HG02763 (cell line): ENCODE results near the gene RARA.
A peak's percentile ranks its signal among the peaks of the same experiment; 100 is the strongest.
"Not testable (repeated sequence)": the region's sequence is repeated elsewhere in the genome, so short reads cannot be mapped to it uniquely, and the experiment has no call there.

Experiments
- ATAC-seq: cut with Tn5 transposase; IDR thresholded peaks from one replicate; pipeline ENCODE4 v1.9.1; 2021; ENCODE audit warnings: mild to moderate bottlenecking, moderate library complexity; ENCODE audit not compliant: unreplicated experiment

RARA gene

GRCh38 chr17:40356990-40357881 is 48.3 kb downstream of the RARA start:
- no peak for ATAC-seq

- no peak for ATAC-seq
These were observed 49.5 kb downstream of the RARA start for GRCh38 chr17:40358323-40359038.

GRCh38 chr17:40360091-40360490 is 51.1 kb downstream of the RARA start:
- no peak for ATAC-seq

- ATAC-seq, result no peak
These were observed 52.3 kb downstream of the RARA start for GRCh38 chr17:40361063-40361924.

GRCh38 chr17:40361925-40362695 is 53.1 kb downstream of the RARA start:
- ATAC-seq, result no peak

- ATAC-seq, result peak; percentile 61
These were observed 53.7 kb downstream of the RARA start for GRCh38 chr17:40362696-40363110.

GRCh38 chr17:40363111-40363827 is 54.3 kb downstream of the RARA start:
- peak; percentile 9 for ATAC-seq

GRCh38 chr17:40364121-40364861 is 55.3 kb downstream of the RARA start, which contains the start of gene GJD3:
Gene GJD3 (minus strand): TSS chr17:40364737. CDS start chr17:40363815, 922 bp downstream.
- no peak for ATAC-seq

GRCh38 chr17:40364906-40365305 is 55.9 kb downstream of the RARA start:
- no peak for ATAC-seq

- no peak for ATAC-seq
These were observed 57.3 kb downstream of the RARA start for GRCh38 chr17:40366076-40366860.

GRCh38 chr17:40366861-40367518 is 58.0 kb downstream of the RARA start:
- no peak for ATAC-seq

- not testable (repeated sequence) for ATAC-seq
These were observed 58.7 kb downstream of the RARA start for GRCh38 chr17:40367728-40368127.

GRCh38 chr17:40369923-40370322 is 60.9 kb downstream of the RARA start:
- ATAC-seq, result no peak

GRCh38 chr17:40371261-40371929 is 62.4 kb downstream of the RARA start:
- ATAC-seq, result no peak

- no peak for ATAC-seq
These were observed 63.1 kb downstream of the RARA start for GRCh38 chr17:40372031-40372430.

GRCh38 chr17:40372644-40373043 is 63.7 kb downstream of the RARA start:
- ATAC-seq, result not testable (repeated sequence)

- ATAC-seq, result no peak
These were observed 64.3 kb downstream of the RARA start for GRCh38 chr17:40373324-40373723.
